Measurements from ENCODE around the gene MIEF1.

DNA sequence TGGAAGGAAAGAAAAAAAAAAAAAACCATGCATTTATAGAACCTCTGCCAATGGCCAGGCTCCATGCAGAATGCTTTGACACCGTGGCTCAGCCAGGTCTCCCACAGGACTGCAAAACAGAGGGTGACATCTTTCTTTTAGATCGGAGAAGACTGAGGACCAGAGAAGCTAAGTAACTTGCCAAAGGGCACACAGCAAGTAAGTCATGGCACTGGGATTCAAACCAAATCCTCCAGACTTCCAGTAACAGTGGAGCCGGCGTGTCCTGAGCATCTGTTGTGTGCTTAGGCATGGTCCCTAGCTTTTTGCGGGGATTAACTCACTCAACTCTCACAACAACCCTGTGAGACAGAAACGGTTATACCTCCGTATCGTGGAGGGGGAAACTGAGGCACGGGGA, 24.5 kb upstream of the MIEF1 start:
- TF ChIP-seq, protein P1, sequence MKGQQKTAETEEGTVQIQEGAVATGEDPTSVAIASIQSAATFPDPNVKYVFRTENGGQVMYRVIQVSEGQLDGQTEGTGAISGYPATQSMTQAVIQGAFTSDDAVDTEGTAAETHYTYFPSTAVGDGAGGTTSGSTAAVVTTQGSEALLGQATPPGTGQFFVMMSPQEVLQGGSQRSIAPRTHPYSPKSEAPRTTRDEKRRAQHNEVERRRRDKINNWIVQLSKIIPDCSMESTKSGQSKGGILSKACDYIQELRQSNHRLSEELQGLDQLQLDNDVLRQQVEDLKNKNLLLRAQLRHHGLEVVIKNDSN (IDR thresholded peaks at IDR 0.05) = no peak
- TF ChIP-seq YY1 (IDR thresholded peaks at IDR 0.05; ENCODE audit: low read depth) = no peak
- no peak for TF ChIP-seq TAF1 (IDR thresholded peaks at IDR 0.05; ENCODE audit: low read depth)
- no peak for TF ChIP-seq NFIC (IDR thresholded peaks at IDR 0.05)
- TF ChIP-seq FOXM1 (IDR thresholded peaks at IDR 0.05; ENCODE audit: borderline replicate concordance, low read depth) = no peak
- no peak for TF ChIP-seq CEBPB (IDR thresholded peaks at IDR 0.05)
- no peak for TF ChIP-seq RAD21 (IDR thresholded peaks at IDR 0.05; ENCODE audit: low read depth)

Measured in Ishikawa (cell line).